NCI-H82 (cell line): Measurements from ENCODE around the gene GNA14.
"Not testable (repeated sequence)": the region's sequence is repeated elsewhere in the genome, so short reads cannot be mapped to it uniquely, and the experiment has no call there.

ENCODE experiments used
- DNase-seq: peaks from one replicate; lab custom pipeline; 2025; lab: John Stamatoyannopoulos, UW

Gene GNA14

GRCh38 chr9:77402286-77402685 lies 245.8 kb downstream of the GNA14 start:
- no peak for DNase-seq

GRCh38 chr9:77399964-77400363 lies 248.2 kb downstream of the GNA14 start:
- DNase-seq, result no peak

- not testable (repeated sequence) for DNase-seq
Measured at GRCh38 chr9:77398581-77398980, 249.5 kb downstream of the GNA14 start.

GRCh38 chr9:77392328-77392727 lies 255.8 kb downstream of the GNA14 start:
- no peak for DNase-seq

GRCh38 chr9:77391834-77392233 lies 256.3 kb downstream of the GNA14 start:
- no peak for DNase-seq

- no peak for DNase-seq
Measured at GRCh38 chr9:77386187-77386586, 261.9 kb downstream of the GNA14 start.

GRCh38 chr9:77384406-77384805 lies 263.7 kb downstream of the GNA14 start:
- no peak for DNase-seq

- DNase-seq, result peak; percentile 94
Measured at GRCh38 chr9:77375956-77376532, 272.1 kb downstream of the GNA14 start.

- no peak for DNase-seq
Measured at GRCh38 chr9:77374266-77374665, 273.9 kb downstream of the GNA14 start.
